GM15510 (cell line): ENCODE data around the gene PSPH.

ENCODE experiments used
- POLR2A ChIP-seq: IDR thresholded peaks from 3 replicates; pipeline ENCODE4 v1.6.1; 2011; ENCODE audit warnings: borderline replicate concordance; ENCODE audit not compliant: insufficient read length; ENCODE audit errors: extremely low read depth

PSPH gene

DNA sequence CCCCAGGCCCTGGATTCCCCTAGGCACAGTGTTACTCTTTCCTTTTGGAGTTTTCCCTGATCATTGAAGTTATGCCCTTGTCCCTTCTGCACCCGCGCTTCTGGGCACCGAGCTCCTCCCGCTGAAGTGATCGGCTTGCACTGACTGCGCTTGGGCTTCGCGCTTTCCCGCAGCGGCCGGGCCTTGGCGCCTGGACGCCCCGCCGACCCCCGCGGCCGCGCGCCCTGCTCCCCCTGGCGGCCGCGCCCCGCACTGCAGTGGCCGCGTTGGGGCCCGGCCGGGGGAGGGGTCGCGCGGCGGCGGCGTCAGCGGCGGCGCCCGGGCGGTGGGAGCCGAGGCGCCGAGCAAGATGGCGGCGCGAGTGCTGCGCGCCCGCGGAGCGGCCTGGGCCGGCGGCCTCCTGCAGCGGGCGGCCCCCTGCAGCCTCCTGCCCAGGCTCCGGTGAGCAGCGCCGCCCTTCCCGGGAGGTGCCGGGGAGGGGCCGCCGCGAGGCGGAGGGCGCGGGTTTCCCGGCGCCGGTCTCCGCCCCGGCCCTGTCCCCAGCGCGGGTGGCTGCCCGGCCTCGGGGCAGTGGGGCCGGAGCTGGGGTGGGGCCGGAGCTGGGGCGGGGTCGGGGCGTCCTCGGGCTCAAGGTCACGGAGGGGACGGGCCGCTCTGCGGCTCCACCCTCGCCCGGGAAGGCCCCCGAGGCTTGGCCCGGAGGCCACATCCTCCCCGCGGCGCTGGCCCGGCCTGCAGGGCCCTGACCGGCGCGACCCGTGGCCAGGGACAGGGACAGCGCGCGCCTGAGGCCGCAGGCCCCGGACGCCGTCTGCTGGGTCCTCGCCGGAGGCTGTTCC lies 86.8 kb downstream of the PSPH start, which contains the start of gene NIPSNAP2:
Gene NIPSNAP2, plus strand, starts transcription at position 325 of the 839 bp plus-strand sequence. Its CDS starts 25 bp downstream, at position 350.
- TF ChIP-seq POLR2A, result peak; percentile 74

DNA sequence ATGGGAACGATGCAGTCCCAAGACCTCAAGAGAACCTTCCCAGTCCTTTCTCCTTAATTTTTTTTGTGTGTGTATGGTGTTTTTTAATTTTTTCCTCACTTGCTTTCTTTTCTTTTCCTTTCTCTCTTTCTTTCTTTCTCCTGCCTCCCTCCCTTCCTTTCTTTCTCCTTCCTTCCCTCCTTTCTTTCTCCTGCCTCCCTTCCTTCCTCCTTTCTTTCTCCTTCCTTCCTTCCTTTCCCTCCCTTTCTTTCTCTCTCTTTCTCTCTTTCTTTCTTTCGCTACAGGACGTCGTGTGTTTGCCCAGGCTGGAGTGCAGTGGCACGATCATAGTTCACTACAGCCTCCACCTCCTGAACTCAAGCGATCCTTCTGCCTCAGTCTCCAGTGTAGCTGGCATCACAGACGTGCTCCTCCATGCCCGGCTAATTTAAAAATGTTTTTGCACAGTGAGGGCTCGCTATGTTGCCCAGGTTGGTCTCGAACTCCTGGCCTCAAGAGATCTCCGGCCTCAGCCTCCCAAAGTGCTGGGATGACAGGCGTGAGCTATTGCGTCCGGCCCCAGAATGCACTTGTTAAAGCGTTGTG lies 87.6 kb downstream of the PSPH start:
- no peak for TF ChIP-seq POLR2A

DNA sequence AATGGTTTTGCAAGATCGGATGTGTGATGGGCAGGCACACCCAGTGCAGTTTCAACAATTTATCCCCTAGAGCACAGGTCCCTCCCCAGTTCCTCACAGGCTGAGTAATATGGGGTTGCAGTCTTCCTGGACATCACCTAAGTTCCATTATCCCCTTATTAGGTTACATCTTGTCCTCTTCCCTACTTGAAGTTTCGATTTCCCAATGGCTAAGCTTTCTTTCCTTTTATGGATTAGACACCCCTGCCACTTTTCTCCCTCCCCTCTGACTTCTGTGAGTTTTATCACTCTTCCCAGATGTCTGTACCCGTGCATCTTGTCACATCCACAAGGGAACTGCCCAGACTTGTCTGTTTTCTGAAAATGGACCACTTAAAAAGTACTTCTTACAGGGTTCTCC lies 89.2 kb downstream of the PSPH start:
- TF ChIP-seq POLR2A, result no peak
